ENCODE measurements around the gene NECTIN1.
A peak's percentile ranks its signal among the peaks of the same experiment; 100 is the strongest.

NECTIN1 gene

DNA sequence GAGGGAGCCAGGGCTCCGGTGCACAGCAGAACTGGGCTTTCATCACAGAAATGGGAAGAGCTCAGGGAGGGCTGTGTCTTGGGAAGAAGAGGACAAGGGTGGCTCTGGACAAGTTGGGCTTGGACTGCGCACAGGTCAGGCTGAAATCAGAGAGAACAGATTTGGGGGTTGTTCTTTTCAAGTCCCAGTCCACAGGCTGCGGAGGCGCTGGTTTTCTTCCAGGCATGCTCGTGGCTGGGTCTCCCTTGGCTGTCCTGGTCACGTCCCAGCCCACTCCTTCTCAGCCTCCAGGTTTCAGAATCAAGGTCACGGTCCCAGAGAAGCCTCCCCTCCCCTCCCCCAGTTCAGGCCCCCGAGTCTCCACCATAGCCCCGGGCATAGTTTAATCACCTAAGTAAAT lies 17.0 kb downstream of the NECTIN1 start:
- DNase-seq: no peak

- DNase-seq: no peak
Measured at GRCh38 chr11:119711476-119711875, 17.5 kb downstream of the NECTIN1 start.

GRCh38 chr11:119710417-119710816 lies 18.6 kb downstream of the NECTIN1 start:
- DNase-seq: no peak

DNA sequence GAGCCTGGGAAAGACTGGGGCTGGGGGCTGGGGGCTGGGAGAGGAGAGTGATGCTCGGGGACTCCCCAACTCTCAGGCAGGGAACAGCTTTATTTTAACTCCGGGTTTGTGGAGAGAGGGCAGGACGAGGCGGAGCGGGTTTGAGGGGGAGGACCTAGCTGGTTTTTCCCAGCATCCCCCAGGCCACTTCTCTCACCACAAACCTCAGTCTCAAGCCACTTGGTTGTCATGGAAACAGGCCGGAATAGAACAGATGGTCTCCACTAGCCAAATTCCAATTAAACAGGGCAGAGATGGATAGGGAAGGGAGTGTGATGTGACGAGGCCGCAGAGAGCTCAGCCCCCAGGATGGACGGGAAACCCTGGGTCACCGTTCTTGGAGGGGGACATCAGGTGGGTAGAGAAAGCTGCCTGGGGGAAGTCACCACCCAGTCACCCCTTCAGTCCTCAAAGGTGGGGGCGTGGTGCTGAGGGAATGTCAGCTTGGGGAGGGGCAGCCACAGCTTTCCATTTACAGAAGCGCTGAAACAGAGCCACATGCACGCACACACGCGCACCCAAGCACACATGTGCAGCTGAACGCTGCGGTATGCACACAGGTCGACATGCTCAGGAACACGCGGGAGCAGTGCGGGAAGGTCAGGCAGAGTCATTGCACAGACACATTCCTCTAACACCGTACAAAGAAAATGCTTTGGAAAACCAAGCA lies 19.2 kb downstream of the NECTIN1 start:
- no peak for DNase-seq

DNA sequence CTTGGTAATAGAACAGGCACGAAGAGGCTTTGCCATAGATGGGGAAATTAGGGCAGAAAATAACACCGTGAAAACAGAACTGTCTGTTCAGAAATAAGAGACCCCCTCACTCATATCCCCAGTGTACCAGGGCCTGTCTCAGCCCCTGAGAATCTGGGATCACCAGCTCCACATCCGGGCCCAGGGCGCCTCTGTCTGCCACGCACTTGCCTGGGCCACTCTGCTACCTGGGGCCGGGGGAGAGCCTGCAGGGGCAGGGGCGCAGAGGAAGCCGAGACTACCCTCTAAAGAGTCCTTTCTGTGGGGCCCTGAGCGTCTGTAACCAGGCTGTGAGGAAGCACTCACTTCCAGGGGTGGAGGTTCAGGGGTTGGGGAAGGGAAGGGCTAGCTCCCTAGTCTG lies 19.8 kb downstream of the NECTIN1 start:
- DNase-seq: no peak

DNA sequence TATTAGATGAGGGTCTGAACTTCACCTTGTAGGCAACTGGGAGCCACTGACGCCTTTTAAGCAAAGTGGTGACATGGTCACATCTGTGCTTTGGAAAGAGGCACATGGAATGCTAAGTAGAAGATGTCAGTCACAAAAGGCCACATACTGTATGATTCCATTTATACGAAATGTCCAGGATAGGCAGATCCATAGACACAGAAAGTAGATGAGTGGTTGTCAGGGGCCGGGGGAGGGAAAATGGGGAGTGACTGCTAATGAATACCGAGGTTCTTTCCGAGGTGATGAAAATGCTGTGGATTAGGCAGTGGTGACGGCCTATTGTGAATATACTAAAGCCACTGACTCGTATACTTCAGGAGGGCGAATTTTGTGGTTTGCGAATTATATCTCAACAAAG lies 20.6 kb downstream of the NECTIN1 start:
- no peak for DNase-seq

DNA sequence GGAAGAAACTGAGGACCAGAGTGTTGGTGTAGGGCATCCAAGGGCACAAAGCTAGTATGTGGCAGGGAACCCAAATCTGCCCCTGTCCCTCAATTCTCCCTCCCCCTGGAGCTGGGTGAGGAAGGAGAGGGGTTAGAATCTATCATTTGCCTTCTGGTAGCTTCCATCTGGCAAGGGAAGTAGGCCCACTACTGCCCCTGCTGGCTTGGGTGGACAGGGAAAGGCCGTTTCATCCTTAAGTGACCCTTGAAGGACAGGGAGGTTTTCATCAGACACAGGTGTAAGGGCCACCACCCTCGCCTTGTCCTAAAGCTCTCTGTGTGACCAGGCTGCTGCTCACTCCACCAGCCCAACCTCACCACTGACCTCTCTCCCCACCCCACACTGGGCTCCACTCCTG lies 22.1 kb downstream of the NECTIN1 start:
- no peak for DNase-seq

GRCh38 chr11:119706029-119706428 lies 23.0 kb downstream of the NECTIN1 start:
- DNase-seq: no peak

- DNase-seq: no peak
Measured at GRCh38 chr11:119705362-119705761, 23.6 kb downstream of the NECTIN1 start.

DNA sequence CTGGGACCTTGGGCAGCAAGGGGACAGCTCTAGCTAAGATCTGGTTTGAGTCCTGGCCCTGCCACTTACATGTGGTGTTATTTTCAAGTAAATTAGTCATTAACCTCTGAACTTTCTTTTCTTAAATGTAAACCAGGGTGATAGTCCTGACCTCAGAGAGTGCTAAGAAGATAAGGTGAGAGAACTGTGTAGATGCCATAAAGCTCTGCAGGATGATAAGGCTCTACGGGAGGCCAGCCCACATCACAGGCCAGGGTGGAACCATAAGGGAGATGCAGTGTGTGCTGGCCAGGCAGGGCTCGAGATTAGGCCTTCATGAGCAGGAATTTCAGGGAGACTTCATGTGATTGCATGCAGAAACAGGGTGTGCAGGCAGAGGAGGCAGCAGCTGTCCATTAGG lies 24.2 kb downstream of the NECTIN1 start:
- no peak for DNase-seq

- no peak for DNase-seq
Measured at GRCh38 chr11:119701591-119702549, 27.1 kb downstream of the NECTIN1 start.

DNA sequence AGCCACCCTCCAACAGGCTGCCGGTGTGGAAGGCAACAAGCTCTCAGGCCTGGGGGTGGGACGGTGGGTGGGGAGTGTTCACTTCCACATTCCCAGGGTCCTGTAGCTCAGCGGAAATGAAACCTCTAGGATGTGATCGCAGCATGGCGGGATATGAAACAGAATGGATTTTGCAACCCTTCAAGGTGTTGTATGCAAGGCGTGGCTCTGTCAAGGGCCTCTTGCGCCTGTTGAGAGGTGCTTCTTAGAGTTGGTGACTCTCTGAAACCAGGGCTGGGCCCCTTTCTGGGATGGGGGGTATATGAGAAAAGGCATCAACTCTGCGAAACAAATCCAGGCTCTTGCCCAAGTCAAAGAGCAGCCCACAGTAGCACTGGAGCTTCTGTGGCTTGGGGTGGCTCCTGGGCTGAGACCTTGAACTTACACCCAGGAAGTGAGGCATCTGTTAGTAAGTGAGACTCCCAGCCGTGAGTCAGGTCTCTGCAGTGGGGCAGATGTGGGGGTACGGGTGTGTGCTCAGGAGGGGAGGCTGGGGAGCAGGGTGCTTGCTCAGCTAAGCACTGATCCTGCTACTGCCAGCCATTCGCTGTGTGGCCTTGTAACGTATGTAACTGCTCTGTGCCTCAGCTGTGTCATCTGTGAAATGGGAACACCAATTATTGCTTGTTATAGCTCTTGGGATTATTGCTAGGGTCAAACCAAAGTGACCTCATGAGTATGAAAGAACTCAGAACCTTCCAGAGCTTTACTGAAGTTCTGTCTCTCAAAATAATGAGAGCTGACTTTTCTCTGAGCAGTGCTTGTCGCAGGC lies 28.3 kb downstream of the NECTIN1 start:
- peak; percentile 16 for DNase-seq

DNA sequence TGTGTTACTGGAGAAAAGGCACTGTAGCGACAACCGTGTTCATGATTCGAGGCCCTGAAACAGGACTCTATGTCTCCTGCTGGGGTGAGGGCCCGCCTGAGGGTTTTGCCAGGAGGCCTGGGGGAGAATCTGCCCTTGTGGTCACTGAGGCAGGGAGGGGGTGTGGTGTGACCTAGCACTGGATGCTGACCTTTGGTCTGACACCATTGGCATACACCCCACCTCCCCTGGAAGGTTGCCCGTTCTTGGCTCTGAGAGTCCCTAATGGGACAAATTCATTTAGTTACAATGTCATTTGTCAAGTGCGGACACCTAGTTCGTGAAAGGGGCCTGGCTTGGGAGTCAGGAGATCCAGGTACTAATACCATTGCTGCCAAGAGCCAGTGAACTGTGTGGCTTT lies 29.0 kb downstream of the NECTIN1 start:
- no peak for DNase-seq

- no peak for DNase-seq
Measured at GRCh38 chr11:119699227-119699626, 29.8 kb downstream of the NECTIN1 start.

- no peak for DNase-seq
Measured at GRCh38 chr11:119697882-119698281, 31.1 kb downstream of the NECTIN1 start.

GRCh38 chr11:119697445-119697844 lies 31.6 kb downstream of the NECTIN1 start:
- DNase-seq: no peak

DNA sequence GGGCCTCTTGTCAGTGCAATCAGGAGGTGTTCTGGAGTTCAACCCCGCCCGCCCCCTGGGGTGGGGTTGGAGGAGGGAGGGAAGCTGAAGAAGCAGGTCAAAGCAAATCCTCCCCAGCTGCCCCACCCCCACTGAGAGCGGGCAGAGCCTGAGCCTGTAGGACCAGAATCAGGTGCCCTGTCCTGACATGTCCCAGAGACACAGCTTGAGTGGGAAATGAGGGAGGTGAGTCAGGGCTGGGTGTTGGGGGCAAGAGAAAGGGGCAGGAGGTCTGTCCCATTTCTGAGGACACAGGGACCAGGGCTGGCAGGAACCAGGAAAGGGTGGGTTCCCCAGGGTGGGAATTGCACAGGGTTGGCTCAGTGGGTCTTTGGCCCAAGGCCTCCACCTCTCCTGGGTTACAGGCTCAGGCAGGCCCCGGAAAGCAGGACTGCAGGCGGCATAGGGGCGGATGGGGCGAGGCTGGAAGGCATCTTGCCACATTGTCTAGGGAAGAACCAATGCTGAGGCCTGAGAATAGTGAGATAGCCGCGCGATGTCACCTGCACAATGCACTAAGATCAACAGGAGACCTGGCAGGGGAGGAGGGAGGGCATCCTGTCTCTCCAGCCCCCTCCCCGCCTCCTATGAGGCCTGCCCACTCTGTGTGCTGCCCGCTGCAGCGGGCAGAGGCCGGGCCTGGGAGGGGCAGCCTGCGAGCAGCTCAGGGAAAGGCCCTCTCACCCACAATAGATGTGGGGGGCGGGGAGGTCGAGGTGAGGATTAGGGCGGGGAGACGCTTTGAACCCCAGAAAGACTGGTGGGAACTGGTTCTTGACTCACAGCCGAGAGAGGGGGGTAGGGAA lies 32.4 kb downstream of the NECTIN1 start:
- DNase-seq: no peak

- no peak for DNase-seq
Measured at GRCh38 chr11:119694334-119694733, 34.7 kb downstream of the NECTIN1 start.

DNA sequence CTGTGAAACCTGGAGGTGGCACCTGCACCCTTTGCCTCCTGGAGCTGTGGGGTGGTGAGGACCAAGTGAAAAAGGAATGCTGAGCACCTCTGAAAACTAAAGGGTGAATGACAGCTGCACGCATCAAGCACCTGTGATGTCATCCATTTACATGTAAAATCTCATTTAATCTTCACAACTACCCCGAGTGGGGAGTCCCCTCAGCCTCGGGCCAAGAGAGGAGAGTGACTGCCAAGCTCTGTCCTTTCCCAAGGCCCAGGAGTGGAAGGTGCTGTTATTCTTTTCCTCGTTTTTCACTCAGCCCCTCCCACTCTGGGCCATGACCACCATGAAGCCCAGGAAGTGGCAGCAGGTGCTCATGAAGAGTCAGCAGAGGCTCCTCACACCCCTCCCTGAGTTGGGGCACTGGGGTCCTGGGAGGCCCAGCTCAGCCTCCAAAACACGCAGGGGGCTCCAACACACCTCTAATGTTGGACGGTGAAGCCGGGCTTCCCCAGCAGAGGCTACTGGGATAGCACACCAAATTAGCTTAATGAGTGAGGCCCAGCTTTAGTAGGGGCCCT lies 35.7 kb downstream of the NECTIN1 start:
- DNase-seq: no peak

- DNase-seq: no peak
Measured at GRCh38 chr11:119692540-119692820, 36.5 kb downstream of the NECTIN1 start.

DNA sequence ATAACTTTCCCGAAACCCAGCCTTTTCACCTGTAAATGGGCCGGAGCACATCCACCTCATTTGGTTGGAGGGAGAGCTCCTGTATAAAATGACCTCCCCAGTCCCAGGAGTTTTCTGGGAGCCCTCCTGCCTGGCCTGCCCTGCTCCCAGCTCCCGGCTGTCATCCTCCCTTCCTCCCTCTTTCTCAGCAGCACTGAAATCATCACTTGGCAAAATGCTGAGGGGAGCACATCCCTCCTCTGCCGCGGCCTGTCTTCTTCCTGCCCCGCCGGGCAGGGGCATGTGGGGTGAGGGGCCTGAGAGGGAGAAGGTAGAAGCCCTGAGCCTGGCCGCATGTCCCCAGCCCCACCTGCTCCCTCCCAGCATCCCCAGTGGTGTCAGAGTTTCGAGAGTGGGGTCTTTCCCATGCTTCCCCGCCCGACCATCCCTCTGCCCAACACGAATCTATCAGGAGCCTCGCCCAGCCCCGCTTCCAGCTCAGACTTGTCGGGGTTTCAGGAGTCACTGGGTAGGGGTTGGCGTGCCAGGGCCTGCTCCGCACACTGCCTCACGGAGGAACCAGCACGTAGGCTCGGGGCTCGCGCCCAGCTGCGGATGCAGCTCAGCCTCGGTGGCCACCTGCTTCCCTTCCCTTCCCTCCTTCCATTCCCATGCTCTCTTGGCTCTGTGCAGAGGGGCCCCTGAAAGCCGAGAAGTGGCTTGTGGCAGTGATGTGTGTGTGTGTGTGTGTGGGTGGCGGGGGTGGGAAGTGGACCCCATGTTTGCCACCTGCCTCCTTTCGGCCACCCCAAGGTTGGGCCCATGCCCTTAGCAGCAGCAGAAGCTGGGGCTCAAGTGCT lies 37.1 kb downstream of the NECTIN1 start:
- DNase-seq: no peak

Data from activated CD4-positive, alpha-beta T cell treated with anti-CD3 and anti-CD28 coated beads for 48 hours (primary cell).